GM21737 (cell line): ENCODE measurements around the gene ABCA4.

Source experiments
- ATAC-seq: cut with Tn5 transposase; IDR thresholded peaks from one replicate; pipeline ENCODE4 v1.9.1; 2021; ENCODE audit warnings: mild to moderate bottlenecking, moderate library complexity; ENCODE audit not compliant: unreplicated experiment

ABCA4 gene

DNA sequence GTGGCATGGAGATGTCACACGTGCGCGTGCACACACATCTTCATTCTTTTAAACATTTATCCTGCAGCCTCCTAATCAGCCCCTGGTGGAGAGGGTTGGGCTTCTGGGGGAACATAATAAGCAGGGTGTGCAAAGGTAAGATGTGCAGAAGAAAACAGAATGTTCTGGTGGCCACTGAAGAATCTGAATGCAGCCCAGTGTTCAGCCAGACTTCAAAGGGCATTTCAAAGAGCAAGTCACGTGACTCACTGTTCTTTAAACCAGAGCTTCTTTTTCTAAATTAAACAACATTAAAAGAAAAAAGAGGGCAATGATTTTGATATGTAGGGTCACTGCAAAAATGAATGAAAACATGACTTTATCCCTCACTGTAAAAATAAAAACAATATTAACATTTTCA is 89.8 kb downstream of the ABCA4 start:
- no peak for ATAC-seq

DNA sequence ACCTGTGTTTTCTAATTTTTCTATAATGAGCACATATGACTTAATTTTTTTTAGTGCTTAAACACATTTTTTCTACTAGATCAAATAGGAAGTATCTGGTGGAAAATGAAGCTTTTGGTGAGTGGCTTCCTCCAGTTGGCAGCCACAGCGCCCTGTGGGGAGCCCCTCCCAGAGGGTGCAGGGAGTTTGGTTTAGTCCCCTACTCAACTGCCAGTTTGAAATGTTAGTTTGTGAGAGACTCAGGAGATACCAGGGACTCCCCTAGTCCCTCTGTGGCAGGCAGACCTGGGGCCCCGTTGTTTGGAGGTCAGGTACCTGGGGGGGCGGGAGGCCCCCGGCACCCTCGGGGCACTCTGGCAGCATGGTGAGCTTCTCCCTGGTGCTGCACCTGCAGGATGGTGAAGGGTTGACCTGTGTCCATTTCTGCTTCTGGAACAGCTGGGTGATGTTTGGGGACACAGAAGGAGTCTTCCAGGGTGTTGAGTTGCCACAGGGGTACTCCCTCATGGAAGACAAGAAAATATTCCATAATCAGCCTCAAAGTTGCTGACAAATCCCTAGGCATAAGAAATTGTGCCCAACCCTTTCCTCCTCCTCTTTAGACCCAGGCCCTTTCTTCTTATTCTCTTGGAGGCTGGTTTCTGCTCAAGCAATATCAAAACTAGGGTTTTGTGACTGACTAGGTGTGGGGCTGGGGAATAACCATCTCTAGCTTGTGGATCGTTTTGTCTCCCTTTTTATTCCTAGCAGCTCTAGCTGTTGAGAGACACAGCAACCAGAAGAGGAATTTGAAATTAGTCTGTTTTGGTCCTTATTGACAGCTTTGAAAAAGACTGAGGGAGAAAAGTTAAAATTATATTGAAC is 91.6 kb downstream of the ABCA4 start:
- no peak for ATAC-seq

DNA sequence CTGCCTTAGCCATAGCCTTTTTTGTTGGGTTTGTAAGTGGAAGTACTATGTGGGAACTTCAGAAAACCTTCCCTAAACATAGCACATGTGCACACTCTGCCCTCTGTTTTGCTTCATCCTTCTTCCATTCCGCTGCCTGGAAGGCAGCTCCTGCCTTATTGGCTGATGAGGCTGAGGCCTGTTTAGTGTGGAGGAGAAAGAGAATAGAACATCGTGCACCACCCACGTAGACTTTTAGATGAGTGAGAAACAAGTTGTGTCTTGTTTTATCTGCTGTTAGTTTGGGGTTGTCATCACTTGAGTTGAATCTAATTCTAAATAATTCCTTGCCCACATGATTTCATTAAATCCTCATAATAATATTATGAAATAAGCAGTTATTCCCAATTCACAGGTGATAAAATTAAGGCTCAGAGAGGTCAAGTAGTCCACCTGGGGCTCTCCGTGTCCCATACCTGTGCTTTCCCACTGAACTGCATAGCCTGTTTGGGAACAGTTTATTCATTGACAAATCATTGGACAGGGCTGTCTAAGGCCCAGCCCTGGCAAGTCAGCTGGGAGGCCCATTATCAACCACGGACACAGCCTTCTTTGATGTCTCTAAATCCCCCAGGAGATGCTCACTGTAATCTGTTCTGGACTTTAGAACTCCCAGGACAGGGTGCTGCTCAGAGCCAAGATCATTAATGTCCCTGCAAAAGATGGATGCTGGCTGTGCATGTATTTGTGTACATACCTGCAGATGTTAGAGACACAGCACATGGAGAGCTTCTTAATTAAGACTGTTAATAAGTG is 93.0 kb downstream of the ABCA4 start:
- ATAC-seq = no peak

DNA sequence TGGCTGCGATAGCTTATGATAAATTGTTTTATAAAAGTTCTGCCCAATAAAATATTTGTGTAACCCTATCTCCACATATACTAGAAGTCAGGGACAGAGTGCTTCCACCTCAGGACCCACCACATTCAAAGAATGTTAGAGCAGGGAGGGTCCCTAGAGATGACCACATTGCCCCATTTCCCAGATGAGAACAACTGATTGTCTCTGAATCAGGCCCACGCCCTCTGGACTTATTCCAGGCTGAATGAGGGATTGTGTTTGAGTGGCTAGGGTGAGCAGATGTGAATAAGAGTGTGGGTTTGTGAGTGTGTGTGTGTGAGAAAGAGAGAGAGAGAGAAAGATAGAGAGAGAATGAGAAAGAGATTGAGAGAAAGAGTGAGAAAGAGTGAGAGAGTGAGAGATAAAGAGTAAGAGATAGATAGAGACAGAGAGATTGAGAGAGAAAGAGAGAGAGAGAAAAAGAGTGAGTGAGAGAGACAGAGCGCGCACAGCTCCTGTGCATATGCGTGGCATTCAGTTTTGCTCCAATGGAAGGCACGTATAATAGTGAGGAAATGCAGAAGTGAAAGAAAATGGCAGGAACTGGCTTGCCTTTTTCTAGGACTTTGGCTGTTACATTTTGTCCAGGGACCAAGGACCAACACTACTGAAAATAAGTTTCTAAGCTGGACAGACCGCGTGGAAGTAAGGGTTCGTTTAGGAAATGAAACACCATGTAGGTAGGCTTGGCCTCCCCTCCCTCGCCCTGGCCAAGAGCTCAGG is 94.1 kb downstream of the ABCA4 start:
- ATAC-seq = no peak

DNA sequence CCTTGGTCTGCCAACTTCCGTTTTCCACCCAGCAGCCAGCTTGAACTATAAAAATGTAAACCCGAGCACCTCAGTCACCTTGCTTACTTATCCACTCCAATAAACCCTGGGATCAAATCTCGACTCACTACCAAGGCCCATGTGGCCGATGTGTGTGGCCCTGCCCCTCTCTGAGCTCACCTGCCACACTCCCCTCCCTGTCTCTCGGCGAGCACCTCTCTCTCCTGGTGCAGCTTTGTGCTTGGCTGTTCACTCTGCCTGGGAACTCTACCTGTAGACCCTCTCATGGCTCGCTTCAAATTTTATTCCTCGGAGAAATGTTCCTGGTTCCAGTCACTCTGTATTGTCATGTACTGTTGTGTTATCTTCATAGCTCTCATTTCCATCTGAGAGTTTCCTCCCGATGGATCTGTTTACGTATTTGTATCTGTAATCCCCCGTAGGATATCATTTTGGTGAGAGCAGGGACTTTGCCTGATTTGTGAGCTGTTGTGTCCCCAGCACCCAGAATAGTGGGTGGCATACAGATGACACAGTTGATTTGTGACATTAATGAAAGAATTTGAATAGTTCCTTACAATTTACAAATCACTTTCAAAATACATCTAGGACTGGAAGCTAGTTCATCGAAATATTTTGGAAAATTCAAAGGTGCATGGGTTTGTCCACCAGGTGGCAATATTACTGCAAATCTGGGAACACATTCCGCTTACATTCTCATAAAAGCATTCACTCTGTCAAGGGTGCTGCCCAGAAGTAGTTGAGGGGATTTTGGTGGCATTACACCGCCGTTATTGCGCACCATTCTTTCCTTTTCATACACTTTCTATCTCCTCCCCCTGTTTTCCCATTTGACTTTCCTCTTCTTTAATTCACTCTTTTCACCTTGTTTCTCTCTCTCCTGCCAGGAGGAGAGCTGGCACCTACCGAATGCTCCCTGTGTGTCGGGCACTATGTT is 95.3 kb downstream of the ABCA4 start:
- ATAC-seq = no peak

DNA sequence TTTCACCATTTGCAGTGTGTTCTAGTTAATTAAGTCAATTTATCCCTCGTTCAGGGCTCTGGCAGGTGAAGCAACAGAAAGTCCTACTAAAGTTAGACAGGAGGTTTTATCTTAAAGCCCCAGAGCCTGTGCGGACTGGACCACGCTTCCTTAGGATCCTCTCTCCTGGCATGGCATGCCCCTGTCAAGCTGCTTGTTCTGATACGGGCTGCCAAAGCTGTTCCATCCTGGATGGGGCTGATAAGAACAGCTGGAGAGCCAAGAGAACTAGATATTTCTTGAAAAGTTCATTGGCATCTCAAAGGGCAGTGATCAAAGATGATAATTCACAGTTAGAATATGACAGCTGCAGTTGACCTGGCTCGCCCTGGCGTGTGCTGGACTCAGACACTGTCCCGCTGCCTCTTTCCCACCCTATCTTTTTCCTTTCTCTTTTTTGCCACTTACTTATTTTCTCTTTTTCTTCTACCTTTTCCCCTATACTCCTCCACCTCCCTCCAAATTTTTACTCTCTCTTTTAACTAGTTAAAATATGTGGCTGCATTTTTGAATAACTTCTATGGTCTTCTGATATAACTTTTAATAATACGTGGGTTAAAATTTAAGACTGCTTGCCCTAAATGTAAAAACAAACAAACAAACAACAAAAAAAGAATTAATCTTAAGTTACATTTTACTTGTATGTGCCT is 96.7 kb downstream of the ABCA4 start:
- no peak for ATAC-seq

DNA sequence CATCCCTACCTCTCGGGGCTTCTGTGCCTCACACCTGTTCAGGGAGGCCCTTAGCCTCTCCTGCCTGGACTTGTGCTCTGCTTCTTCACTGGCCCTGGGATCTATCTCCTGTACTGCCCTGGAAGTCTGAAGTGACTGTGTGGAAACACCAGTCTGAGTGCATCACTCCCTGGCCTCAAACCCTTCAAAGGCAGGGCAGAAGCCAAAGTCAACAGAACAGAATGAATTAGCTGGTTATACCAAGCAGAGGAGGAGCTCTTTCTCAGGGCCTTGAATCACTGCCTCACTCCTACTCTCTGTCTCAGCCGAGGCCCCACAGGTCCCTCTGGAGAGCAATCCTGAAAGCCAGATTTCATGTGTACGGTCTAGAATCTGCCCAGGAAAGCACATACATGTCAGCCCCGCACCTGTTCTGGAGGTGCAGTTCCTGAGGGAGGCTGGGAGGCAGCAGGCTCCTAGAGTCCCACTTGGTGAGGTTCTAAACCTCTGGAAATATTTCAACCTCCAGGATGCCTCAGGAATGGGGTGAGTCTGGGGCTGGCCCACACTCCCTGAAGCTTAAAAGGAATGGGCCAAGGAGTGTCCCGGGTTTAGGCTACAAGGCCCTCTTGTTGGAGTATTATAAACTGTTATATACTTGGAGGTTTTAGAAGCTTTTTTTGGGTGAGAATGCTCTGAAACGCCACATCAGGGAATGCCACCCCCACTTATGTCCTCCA is 98.3 kb downstream of the ABCA4 start:
- ATAC-seq = no peak

DNA sequence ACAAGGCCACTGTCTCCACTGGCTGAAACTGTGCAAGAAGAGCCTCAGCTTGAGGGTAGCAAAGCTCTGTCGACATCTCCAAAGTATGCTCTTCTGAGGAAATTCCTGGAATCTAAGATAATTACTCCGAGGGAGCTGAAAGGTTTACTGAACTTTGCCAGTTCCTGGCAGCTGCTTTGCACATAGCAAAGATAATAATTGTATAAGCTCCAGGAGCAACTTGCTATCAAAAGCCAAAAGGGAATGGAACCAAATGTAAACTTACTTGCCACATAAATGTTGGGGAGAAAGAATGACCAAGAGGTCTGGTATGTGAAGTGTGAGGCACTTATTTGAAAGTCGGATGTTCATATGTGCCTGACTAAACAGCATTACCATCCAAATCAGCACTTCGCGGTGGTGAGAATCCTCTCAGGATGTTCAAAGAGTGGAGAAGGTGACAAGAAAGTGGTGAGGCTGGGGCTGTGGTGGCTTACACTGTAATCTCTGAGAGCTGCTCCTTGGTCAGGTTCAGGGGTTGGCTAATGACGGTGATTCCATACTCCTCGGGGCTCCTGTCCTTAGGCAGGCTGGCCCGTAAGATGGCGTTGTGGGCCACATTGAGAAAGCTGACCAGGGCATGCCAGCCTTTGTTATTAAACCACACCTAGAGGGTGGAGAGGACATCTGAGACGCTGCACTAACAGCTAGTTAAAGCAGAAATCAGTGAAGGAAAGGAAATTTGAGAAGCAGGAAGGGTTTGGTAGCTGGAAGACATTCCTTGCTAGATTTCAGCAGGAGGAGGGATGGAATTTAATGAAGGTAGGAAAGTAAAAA is 100.0 kb downstream of the ABCA4 start:
- no peak for ATAC-seq

DNA sequence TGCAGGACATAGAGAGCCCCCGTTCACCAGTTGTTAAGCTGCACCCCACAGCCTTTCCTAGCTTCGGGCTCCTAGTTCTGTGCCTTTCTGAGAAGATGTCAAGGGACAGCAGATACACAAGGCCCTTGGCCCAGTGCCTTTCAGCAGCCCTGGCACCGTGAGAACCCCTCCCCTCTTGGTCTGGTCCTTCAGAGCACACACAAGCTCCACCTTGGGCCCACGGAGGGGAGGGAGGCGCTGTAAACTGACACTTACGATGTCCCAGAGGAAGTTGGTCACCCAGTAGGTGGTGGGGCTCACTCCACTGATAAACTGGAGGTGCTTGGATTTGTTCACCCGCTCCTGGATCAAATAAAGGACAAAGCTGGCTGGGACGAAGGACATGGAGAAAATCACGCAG is 101.6 kb downstream of the ABCA4 start:
- no peak for ATAC-seq

DNA sequence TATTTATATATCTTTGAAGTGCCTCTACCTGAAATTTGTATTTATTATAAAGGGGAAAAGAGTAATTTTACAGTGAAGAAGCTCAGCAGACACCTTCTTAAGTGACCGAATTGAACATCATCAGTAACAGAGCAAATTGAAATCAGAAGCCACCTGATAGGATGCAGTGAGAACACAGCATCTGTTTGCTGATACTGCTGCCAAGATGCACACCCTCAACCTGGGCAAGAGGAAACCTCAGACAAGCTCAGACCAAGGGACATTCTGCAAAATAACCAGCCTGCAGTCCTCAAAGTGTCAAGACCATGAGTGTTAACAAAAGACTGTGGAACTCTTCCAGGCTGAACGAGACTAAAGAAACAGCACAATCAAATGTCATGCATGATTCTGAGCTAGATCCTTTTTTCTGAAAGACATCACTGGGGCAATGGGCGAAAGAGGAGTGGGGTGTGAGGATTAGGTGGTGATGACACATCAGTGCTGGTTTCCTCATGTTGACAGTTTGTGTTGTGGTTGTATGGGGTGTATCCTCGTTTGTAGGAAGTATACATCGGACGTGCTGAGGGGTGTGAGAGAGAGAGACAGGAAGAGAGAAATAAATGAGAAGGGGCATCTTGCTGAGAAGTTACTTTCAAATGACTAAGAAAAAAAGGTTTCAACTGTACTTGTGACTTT is 103.7 kb downstream of the ABCA4 start:
- no peak for ATAC-seq

DNA sequence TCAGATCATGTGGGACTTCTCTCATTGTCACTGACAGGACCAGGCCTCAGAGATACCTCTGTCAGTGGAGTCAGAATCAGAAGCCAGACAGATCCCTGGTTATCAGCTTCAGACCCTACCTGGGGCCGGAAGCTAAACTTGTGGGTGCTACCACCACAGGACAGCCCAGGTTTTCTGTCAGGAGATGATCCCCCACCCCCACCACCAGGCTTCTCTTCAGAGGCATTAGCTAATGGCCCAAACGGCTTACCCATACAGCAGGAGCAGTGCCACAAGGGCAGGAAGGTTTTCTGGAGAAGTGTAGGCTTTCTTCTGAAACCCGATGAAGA is 105.5 kb downstream of the ABCA4 start:
- no peak for ATAC-seq

DNA sequence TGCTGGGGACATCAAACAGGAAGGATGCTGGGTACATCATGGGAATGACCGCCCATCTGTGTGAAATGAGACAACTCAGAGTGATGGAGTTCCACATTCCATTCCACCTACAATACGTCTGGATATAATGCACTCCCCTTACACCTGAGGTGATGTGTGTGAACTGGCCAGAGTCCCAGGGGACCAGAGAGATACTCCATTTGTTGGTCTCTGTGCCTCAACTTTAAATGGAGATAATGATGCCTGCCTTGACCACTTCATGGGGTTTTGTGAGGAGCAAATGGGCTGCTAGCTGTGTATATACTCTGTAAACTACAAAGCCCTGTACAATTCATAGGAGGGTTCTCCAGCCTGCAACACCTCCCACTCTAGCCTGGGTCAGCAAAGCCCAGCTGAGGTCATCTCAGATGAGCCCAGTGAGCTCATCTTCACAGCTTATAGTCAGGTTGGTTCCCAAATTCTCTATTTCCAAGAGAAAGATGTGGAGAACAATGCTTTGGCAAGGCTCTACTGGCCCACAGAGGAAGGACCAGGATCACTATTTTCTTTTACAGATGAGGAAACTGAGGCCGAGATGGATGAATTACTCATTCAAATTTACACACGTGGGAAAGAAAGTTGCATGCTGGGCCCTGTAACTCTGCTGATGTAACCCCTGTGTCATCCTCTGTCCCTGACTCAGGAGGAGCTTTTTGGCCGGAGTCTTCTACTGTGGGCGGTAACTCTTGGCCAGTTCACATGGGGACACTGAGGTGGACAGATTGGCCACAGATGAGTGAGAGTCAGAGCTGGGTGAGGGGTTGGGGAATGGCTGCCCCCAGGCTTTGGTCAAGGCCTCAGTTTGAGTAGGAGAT is 106.1 kb downstream of the ABCA4 start:
- no peak for ATAC-seq

DNA sequence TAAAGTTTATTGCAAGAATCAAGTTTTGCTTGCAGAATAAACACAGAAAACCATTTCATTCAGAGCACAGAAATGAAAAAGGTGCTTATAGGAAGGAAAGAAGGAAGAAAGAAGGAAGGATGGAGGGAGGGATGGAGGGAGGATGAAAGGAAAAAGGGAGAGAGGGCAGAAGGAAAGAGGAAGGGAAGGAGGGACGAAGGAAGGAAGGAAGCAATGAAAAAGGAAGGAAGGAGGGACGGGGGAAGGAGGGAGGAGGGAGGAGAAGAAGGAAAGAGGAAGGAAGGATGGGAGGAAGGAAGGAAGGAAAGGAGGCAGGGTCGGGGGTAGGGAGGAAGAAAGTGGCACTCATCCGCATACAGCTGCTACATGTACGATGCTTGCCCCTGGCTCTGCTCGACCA is 106.9 kb downstream of the ABCA4 start:
- no peak for ATAC-seq

DNA sequence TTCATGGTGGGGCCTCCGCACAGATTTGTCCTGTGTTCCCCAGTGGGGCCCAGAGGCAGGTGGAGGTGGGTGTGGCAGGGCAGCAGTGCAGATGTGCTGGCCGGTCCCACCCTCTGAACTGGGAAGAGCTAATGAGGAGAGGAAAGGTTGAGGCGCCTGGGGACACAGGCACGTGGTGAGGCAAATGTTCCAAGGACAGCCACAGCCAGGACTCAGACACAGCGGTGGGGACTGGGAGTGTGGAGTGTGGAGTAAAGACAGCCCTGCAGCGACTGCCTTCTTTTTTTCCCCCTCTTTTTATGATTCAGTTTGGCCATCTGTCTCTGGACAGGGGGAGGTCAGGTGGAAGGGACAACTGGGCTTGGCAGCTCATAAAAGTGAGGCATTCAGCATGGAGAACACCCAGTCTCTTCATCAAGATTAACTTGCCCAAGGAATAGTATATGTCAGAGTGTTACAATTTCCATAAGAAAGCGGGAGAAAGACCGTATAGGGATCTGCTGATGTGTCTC is 107.5 kb downstream of the ABCA4 start:
- no peak for ATAC-seq

DNA sequence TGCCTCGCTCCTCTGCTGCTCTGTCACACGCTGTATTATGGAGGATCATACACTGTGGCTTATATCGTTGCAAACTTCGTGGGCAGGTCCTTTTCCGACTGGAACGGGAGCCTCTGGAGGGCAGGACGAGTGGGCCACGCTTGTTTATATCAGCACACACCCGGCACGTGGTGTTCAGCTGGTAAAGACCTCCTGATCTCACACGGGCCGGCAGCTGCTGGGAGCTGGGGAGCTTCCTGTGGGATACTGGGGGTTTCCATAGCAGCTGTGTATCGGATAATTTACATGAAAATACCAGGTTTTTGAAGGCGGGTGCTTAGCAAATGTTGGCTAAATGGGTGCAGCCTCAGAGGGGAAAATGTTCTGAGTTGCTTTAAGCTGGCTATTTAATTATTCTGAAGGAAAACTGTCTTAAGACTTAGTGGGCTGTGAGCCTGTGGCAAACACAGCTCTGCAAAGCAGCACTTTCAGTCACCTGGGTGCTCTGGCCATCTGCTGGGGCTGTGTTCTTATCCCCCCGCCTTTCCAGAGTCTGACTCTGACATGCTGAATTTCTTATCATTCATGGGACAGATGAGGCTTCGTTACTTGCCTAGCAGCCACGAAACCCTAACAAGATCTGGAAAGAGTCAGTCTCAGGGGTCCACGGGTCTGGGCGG is 108.1 kb downstream of the ABCA4 start:
- ATAC-seq = no peak
